Thoracic aorta endothelial cell (primary cell): Measurements from ENCODE around the gene RASGRF1. TPM values are rescaled to one million over a fixed set of nuclear protein-coding genes. Genes with fewer than 3 reads are reported as not detected.

Source experiments
- total RNA-seq: library from RNA; depleted of rRNA; stranded (reverse); fragments of >200 nt; gene quantifications from 2 replicates; pipeline ENCODE4 v1.2.3, GENCODE V29; 2012

RASGRF1 gene, protein sequence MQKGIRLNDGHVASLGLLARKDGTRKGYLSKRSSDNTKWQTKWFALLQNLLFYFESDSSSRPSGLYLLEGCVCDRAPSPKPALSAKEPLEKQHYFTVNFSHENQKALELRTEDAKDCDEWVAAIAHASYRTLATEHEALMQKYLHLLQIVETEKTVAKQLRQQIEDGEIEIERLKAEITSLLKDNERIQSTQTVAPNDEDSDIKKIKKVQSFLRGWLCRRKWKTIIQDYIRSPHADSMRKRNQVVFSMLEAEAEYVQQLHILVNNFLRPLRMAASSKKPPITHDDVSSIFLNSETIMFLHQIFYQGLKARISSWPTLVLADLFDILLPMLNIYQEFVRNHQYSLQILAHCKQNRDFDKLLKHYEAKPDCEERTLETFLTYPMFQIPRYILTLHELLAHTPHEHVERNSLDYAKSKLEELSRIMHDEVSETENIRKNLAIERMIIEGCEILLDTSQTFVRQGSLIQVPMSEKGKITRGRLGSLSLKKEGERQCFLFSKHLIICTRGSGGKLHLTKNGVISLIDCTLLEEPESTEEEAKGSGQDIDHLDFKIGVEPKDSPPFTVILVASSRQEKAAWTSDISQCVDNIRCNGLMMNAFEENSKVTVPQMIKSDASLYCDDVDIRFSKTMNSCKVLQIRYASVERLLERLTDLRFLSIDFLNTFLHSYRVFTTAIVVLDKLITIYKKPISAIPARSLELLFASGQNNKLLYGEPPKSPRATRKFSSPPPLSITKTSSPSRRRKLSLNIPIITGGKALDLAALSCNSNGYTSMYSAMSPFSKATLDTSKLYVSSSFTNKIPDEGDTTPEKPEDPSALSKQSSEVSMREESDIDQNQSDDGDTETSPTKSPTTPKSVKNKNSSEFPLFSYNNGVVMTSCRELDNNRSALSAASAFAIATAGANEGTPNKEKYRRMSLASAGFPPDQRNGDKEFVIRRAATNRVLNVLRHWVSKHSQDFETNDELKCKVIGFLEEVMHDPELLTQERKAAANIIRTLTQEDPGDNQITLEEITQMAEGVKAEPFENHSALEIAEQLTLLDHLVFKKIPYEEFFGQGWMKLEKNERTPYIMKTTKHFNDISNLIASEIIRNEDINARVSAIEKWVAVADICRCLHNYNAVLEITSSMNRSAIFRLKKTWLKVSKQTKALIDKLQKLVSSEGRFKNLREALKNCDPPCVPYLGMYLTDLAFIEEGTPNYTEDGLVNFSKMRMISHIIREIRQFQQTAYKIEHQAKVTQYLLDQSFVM (N-terminal part only)
- total RNA-seq = not detected in 2 replicates

GRCh38 chr15:79090487-79091203, at the start of gene RASGRF1:
RASGRF1 (minus strand) TSS chr15:79090780; CDS start chr15:79090498, 282 bp downstream.

GRCh38 chr15:78944669-78945407, 145.7 kb downstream of the RASGRF1 start, which contains the start of gene CTSH:
CTSH (minus strand) TSS chr15:78945046; CDS start chr15:78944981, 65 bp downstream.

Other genes starting within 250 kb of the RASGRF1 start
- 298 and 414 TPM in 2 replicates for gene MORF4L1, start 217.9 kb downstream of the RASGRF1 start, total RNA-seq
- gene CTSH, start 145.7 kb downstream of the RASGRF1 start, total RNA-seq = 1.1 and 3.6 TPM in 2 replicates
- not detected in 2 replicates for gene ANKRD34C, start 191.9 kb upstream of the RASGRF1 start, total RNA-seq
- 111 and 126 TPM in 2 replicates for gene TMED3, start 220.3 kb upstream of the RASGRF1 start, total RNA-seq